HEK293 (cell line): ENCODE measurements around the gene DEAF1.

Source experiments
- CTCF ChIP-seq: fragments of 450-650 bp; formaldehyde crosslinking; IDR thresholded peaks from 2 replicates; pipeline ENCODE4 v1.5.1; 2016; ENCODE audit warnings: missing biosample characterization, missing genetic modification characterization
- MEIS1 ChIP-seq: sonication (generic); formaldehyde crosslinking; IDR thresholded peaks from 2 replicates; pipeline ENCODE4 v1.8.1; 2022; ENCODE audit warnings: missing genetic modification reagents, mild to moderate bottlenecking, borderline replicate concordance
- PRDM1 ChIP-seq: fragments of 450-650 bp; formaldehyde crosslinking; IDR thresholded peaks from 2 replicates; pipeline ENCODE4; 2016; ENCODE audit warnings: missing biosample characterization, missing genetic modification characterization
- ZNF274 ChIP-seq, 2 experiments: fragments of 200-500 bp in 1 of 2; fragments of 450-650 bp in 1 of 2; sonication (Bioruptor generic) in 1 of 2; formaldehyde crosslinking in 1 of 2; IDR thresholded peaks; 2 replicates each; pipeline versions ENCODE4 v1.5.1 to v1.6.1; 2014 to 2016; ENCODE audit warnings: borderline replicate concordance in 1 of 2, inconsistent platforms in 1 of 2, low read length in 1 of 2, missing biosample characterization in 1 of 2, missing genetic modification characterization in 1 of 2
- ZNF426 ChIP-seq: fragments of 450-650 bp; formaldehyde crosslinking; IDR thresholded peaks from 2 replicates; pipeline ENCODE4 v1.5.1; 2017; ENCODE audit warnings: missing biosample characterization, missing genetic modification characterization, mild to moderate bottlenecking, inconsistent platforms, moderate library complexity
- ZNF639 ChIP-seq: fragments of 450-650 bp; formaldehyde crosslinking; IDR thresholded peaks from 2 replicates; pipeline ENCODE4 v1.5.1; 2016; ENCODE audit warnings: missing biosample characterization, missing genetic modification characterization
- ZNF660 ChIP-seq: fragments of 450-650 bp; IDR thresholded peaks from 2 replicates; pipeline ENCODE4 v1.5.1; 2018; ENCODE audit warnings: missing biosample characterization, mild to moderate bottlenecking, missing genetic modification characterization
- TF ChIP-seq, protein P1 (sequence below): fragments of 450-650 bp; formaldehyde crosslinking; IDR thresholded peaks from 2 replicates; pipeline ENCODE4 v1.5.1; 2016; ENCODE audit warnings: missing biosample characterization, missing genetic modification characterization

DNA sequence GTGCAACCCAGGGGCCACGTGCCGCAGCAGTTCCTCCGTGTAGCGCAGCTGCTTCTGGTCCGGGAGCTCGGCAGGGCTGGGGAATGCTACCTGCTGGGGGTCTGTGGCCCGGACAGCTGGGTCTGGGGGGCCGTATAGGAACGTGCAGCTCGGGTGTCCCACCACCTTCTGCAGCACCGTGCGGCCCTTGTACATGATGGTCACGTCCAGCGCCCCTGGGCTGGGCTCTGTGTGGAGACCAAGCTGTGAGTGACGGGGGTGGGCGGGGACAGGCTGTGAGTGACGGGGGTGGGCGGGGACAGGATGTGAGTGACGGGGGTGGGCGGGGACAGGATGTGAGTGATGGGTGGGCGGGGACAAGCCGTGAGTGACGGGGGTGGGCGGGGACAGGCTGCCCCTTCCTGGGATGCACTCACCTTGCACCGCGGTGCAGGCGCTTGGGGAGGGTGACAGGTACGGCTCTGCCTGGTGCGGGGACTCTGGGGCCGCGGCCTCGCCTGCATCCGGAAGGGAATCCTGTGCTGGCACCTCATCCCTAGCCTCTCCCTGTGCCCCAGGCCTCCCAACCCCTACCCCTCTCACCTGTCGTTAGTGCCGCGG, 81.6 kb downstream of the DEAF1 start:
- no peak for TF ChIP-seq ZNF639
- no peak for TF ChIP-seq CTCF (tag by site-specific recombination)
- TF ChIP-seq ZNF274 (IDR thresholded peaks at IDR 0.05; ENCODE audit: low read length), result no peak
- TF ChIP-seq ZNF274 (tag by site-specific recombination; IDR thresholded peaks at IDR 0.05; ENCODE audit: borderline replicate concordance), result no peak
- TF ChIP-seq, protein P1, sequence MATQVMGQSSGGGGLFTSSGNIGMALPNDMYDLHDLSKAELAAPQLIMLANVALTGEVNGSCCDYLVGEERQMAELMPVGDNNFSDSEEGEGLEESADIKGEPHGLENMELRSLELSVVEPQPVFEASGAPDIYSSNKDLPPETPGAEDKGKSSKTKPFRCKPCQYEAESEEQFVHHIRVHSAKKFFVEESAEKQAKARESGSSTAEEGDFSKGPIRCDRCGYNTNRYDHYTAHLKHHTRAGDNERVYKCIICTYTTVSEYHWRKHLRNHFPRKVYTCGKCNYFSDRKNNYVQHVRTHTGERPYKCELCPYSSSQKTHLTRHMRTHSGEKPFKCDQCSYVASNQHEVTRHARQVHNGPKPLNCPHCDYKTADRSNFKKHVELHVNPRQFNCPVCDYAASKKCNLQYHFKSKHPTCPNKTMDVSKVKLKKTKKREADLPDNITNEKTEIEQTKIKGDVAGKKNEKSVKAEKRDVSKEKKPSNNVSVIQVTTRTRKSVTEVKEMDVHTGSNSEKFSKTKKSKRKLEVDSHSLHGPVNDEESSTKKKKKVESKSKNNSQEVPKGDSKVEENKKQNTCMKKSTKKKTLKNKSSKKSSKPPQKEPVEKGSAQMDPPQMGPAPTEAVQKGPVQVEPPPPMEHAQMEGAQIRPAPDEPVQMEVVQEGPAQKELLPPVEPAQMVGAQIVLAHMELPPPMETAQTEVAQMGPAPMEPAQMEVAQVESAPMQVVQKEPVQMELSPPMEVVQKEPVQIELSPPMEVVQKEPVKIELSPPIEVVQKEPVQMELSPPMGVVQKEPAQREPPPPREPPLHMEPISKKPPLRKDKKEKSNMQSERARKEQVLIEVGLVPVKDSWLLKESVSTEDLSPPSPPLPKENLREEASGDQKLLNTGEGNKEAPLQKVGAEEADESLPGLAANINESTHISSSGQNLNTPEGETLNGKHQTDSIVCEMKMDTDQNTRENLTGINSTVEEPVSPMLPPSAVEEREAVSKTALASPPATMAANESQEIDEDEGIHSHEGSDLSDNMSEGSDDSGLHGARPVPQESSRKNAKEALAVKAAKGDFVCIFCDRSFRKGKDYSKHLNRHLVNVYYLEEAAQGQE (tag by site-specific recombination), result no peak
- no peak for TF ChIP-seq ZNF426 (tag by site-specific recombination)
- TF ChIP-seq ZNF660 (tag by site-specific recombination), result no peak
- TF ChIP-seq MEIS1 (CRISPR knock-in tag), result no peak
- TF ChIP-seq PRDM1, result no peak
